HEK293T (cell line): Measurements from ENCODE around the gene TBX1.

ENCODE experiments used
- ARNT ChIP-seq: fragments of 450-650 bp; IDR thresholded peaks from 2 replicates; pipeline ENCODE4 v1.6.1; 2017; ENCODE audit warnings: mild to moderate bottlenecking
- BHLHE40 ChIP-seq: fragments of 450-650 bp; IDR thresholded peaks from 2 replicates; pipeline ENCODE4 v1.6.1; 2016; ENCODE audit warnings: mild to moderate bottlenecking, moderate library complexity, borderline replicate concordance
- ELF4 ChIP-seq: fragments of 450-650 bp; IDR thresholded peaks from 2 replicates; pipeline ENCODE4 v1.6.1; 2017; ENCODE audit warnings: antibody characterized with exemption
- FOXA1 ChIP-seq: fragments of 450-650 bp; IDR thresholded peaks from 2 replicates; pipeline ENCODE4 v1.6.1; 2016; ENCODE audit warnings: mild to moderate bottlenecking
- FOXK2 ChIP-seq: fragments of 450-650 bp; IDR thresholded peaks from 2 replicates; pipeline ENCODE4 v1.6.1; 2016; ENCODE audit warnings: mild to moderate bottlenecking
- FOXM1 ChIP-seq: fragments of 450-650 bp; IDR thresholded peaks from 2 replicates; pipeline ENCODE4 v1.6.1; 2017; ENCODE audit warnings: mild to moderate bottlenecking, borderline replicate concordance
- HDGF ChIP-seq: fragments of 450-650 bp; IDR thresholded peaks from 2 replicates; pipeline ENCODE4 v1.6.1; 2017; ENCODE audit warnings: antibody characterized with exemption, borderline replicate concordance
- L3MBTL2 ChIP-seq: fragments of 450-650 bp; conservative IDR thresholded peaks from 2 replicates; pipeline ENCODE4 v1.6.1; 2016; ENCODE audit warnings: mild to moderate bottlenecking
- NFRKB ChIP-seq: fragments of 450-650 bp; IDR thresholded peaks from 2 replicates; pipeline ENCODE4 v1.6.1; 2016; ENCODE audit warnings: mild to moderate bottlenecking, moderate library complexity
- SP1 ChIP-seq: fragments of 450-650 bp; IDR thresholded peaks from 2 replicates; pipeline ENCODE4 v1.6.1; 2017
- SUZ12 ChIP-seq: fragments of 450-650 bp; IDR thresholded peaks from 2 replicates; pipeline ENCODE4 v1.6.1; 2016; ENCODE audit warnings: mild to moderate bottlenecking
- TARDBP ChIP-seq: fragments of 450-650 bp; IDR thresholded peaks from 2 replicates; pipeline ENCODE4 v1.6.1; 2016
- ZNF384 ChIP-seq: fragments of 450-650 bp; IDR thresholded peaks from 2 replicates; pipeline ENCODE4 v1.6.1; 2016

DNA sequence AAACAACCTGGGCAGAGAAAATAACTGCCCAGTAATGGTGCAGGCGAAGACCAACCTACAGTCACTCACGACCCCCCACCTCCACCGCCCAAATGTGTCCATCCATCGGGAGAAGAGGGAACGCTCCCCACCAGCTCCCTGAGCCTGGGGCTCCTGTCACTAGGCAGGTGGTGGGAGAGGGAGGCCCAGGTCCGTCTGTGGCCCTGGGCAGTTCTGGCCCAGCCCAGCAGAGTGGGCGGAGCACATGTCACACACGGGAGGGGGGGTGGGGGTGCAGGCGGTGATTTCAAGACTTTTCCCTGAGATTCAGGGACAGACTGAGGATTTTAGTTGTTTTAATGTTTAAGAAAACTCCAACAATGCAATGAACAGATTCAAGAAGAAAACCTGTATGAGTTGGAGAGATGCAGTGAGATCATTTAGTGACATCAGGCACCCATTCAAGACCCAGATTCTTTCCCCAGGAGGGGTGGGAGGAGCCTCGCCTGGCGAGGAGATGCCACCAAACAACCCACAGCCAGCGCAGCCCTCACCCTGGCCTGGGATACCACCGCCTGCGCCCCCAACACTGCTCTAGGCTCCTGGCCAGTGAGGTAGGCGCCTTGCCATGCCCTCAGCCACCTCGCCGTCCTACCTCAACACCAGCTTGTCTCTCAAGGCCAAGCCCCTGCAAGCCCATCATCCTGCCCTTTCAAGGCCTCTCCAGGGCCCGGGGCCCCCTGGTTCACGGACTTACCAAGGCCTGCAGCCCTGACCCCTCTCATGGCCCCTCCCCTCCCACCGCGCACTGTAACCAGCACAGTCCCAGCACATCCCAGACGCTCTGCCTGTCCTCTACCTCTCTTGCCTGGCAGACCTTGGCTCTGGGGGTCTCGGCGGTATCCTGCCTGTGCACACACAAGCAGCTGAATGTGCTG is 36.8 kb downstream of the TBX1 start:
- TF ChIP-seq ARNT = no peak
- no peak for TF ChIP-seq FOXM1
- TF ChIP-seq TARDBP = no peak
- no peak for TF ChIP-seq SUZ12
- no peak for TF ChIP-seq L3MBTL2
- no peak for TF ChIP-seq BHLHE40
- TF ChIP-seq NFRKB = no peak
- no peak for TF ChIP-seq SP1
- TF ChIP-seq ELF4 = no peak
- no peak for TF ChIP-seq HDGF
- TF ChIP-seq ZNF384 = no peak
- no peak for TF ChIP-seq FOXK2
- no peak for TF ChIP-seq FOXA1
